A549 (cell line): ENCODE data around the gene TBX18.

Experiments used
- CTCF ChIP-seq: fragments of >200 bp; sonication (Bioruptor Twin); formaldehyde crosslinking; IDR thresholded peaks from 3 replicates; pipeline ENCODE4 v1.5.1; 2016
- HDAC2 ChIP-seq: fragments of 200-600 bp; sonication (generic); IDR thresholded peaks from 2 replicates; pipeline ENCODE4 v1.6.1; 2016
- RCOR1 ChIP-seq: fragments of 150-350 bp; IDR thresholded peaks from 2 replicates; pipeline ENCODE4 v1.6.1; 2014; ENCODE audit warnings: antibody characterized with exemption, low read length, low read depth
- SMC3 ChIP-seq: fragments of >200 bp; sonication (Bioruptor Twin); formaldehyde crosslinking; IDR thresholded peaks from 3 replicates; pipeline ENCODE4 v1.6.1; 2018; ENCODE audit warnings: inconsistent platforms

- TF ChIP-seq CTCF = no peak
- TF ChIP-seq HDAC2 = no peak
- TF ChIP-seq RCOR1 = no peak
- no peak for TF ChIP-seq SMC3
These were observed 44.2 kb upstream of the TBX18 start for GRCh38 chr6:84808491-84809061.
